Hippocampal formation (tissue), 2 donors: ENCODE results near the gene USP12.
A peak's percentile ranks its signal among the peaks of the same experiment; 100 is the strongest.
"Not testable (repeated sequence)": the region's sequence is repeated elsewhere in the genome, so short reads cannot be mapped to it uniquely, and the experiment has no call there.

Experiments
- DNase-seq, 2 donors: peaks; one replicate each; lab custom pipeline; 2025; lab: John Stamatoyannopoulos, UW

USP12 gene

GRCh38 chr13:27076421-27076820 lies 95.2 kb downstream of the USP12 start:
- DNase-seq: no peak

GRCh38 chr13:27073186-27073585 lies 98.4 kb downstream of the USP12 start:
- DNase-seq: no peak

- DNase-seq: not testable (repeated sequence)
Measured at GRCh38 chr13:27066123-27066522, 105.5 kb downstream of the USP12 start.

- DNase-seq: no peak
Measured at GRCh38 chr13:27065582-27065981, 106.0 kb downstream of the USP12 start.

- DNase-seq: no peak
Measured at GRCh38 chr13:27064252-27064995, 107.2 kb downstream of the USP12 start.

GRCh38 chr13:27057817-27058216 lies 113.8 kb downstream of the USP12 start:
- DNase-seq: no peak

GRCh38 chr13:27055526-27055925 lies 116.1 kb downstream of the USP12 start:
- DNase-seq: no peak

GRCh38 chr13:27054760-27055159 lies 116.9 kb downstream of the USP12 start:
- no peak for DNase-seq

GRCh38 chr13:27053902-27054595 lies 117.6 kb downstream of the USP12 start:
- no peak for DNase-seq

- DNase-seq: no peak
Measured at GRCh38 chr13:27053210-27053884, 118.3 kb downstream of the USP12 start.

- no peak for DNase-seq
Measured at GRCh38 chr13:27052551-27053208, 118.9 kb downstream of the USP12 start.

- DNase-seq: no peak
Measured at GRCh38 chr13:27047081-27047480, 124.5 kb downstream of the USP12 start.

GRCh38 chr13:27044837-27045570 lies 126.6 kb downstream of the USP12 start:
- DNase-seq: no peak

GRCh38 chr13:27043013-27043412 lies 128.6 kb downstream of the USP12 start:
- DNase-seq: peak; percentile 55 to 85

GRCh38 chr13:27041341-27041740 lies 130.3 kb downstream of the USP12 start:
- no peak for DNase-seq

GRCh38 chr13:27040826-27041108 lies 130.8 kb downstream of the USP12 start:
- no peak for DNase-seq

- DNase-seq: no peak
Measured at GRCh38 chr13:27039171-27039701, 132.4 kb downstream of the USP12 start.

- no peak for DNase-seq
Measured at GRCh38 chr13:27038323-27038722, 133.3 kb downstream of the USP12 start.

- no peak for DNase-seq
Measured at GRCh38 chr13:27037571-27037970, 134.0 kb downstream of the USP12 start.

- no peak for DNase-seq
Measured at GRCh38 chr13:27037171-27037570, 134.4 kb downstream of the USP12 start.

- DNase-seq: no peak
Measured at GRCh38 chr13:27036236-27036981, 135.2 kb downstream of the USP12 start.
